SK-N-SH (cell line): ENCODE data around the gene ATP6AP1. TPM values are rescaled to one million over a fixed set of nuclear protein-coding genes. Genes with fewer than 3 reads are reported as not detected.
A peak's percentile ranks its signal among the peaks of the same experiment; 100 is the strongest.

Experiments
- CTCF ChIA-PET: fragments of 300-600, 350-600 bp; formaldehyde crosslinking; extraction: SDS; loops from one replicate; lab custom pipeline; 2021; lab: Yijun Ruan, JAX
- POLR2A ChIA-PET: fragments of 350-600 bp; sonication (Branson Sonifier 250); formaldehyde crosslinking; extraction: SDS; loops from one replicate; lab custom pipeline; 2020; ENCODE audit warnings: antibody characterized with exemption, inconsistent platforms; lab: Yijun Ruan, JAX
- DNase-seq: peaks from one replicate; pipeline ENCODE4 v3.0.0; 2012
- H2AFZ ChIP-seq: fragments of 200-600 bp; sonication (generic); 2 replicates; pipeline ENCODE4 v1.8.1; 2016; ENCODE audit warnings: antibody characterized with exemption, mild to moderate bottlenecking, low read depth
- H3F3A ChIP-seq: fragments of 200-600 bp; sonication (generic); replicated peaks from 2 replicates; pipeline ENCODE3; 2016; ENCODE audit warnings: antibody characterized with exemption, mild to moderate bottlenecking; ENCODE audit not compliant: insufficient read depth
- H3K27ac ChIP-seq, 2 experiments: fragments of 200-500 bp in 1 of 2; fragments of 200-600 bp in 1 of 2; sonication (Bioruptor generic) in 1 of 2; sonication (generic), shearing (Covaris generic) in 1 of 2; 2 replicates each; pipeline versions ENCODE4 v1.5.1 to v1.6.1; 2014 to 2016; ENCODE audit warnings: low read depth in 2 of 2, inconsistent platforms in 1 of 2, low read length in 1 of 2, mild to moderate bottlenecking in 1 of 2, mixed read lengths in 1 of 2
- H3K27me3 ChIP-seq: fragments of 200-600 bp; sonication (generic), shearing (Covaris generic); 2 replicates; pipeline ENCODE4 v1.6.1; 2016; ENCODE audit warnings: mixed run types; ENCODE audit not compliant: insufficient read depth
- H3K36me3 ChIP-seq, 2 experiments: fragments of 200-500 bp in 1 of 2; fragments of 200-600 bp in 1 of 2; sonication (Bioruptor generic) in 1 of 2; sonication (generic) in 1 of 2; replicated peaks in 1 of 2; 2 replicates each; pipeline versions ENCODE3 to v1.5.1; 2014 to 2016; ENCODE audit warnings: low read length in 1 of 2, mild to moderate bottlenecking in 1 of 2; ENCODE audit not compliant: insufficient read depth in 2 of 2, control insufficient read depth in 1 of 2
- H3K4me1 ChIP-seq, 2 experiments: fragments of 200-500 bp in 1 of 2; fragments of 200-600 bp in 1 of 2; sonication (Bioruptor generic) in 1 of 2; sonication (generic), shearing (Covaris generic) in 1 of 2; 2 replicates each; pipeline versions ENCODE4 v1.5.1 to v1.6.1; 2014 to 2016; ENCODE audit warnings: low read depth in 1 of 2, low read length in 1 of 2, mixed run types in 1 of 2; ENCODE audit not compliant: insufficient read depth in 2 of 2, control insufficient read depth in 1 of 2
- H3K4me2 ChIP-seq: fragments of 200-600 bp; sonication (generic), shearing (Covaris generic); 2 replicates; pipeline ENCODE4 v1.6.1; 2017; ENCODE audit warnings: mixed run types
- H3K4me3 ChIP-seq, 2 experiments: fragments of 200-500 bp in 1 of 2; fragments of 200-600 bp in 1 of 2; sonication (Bioruptor generic) in 1 of 2; sonication (generic), shearing (Covaris generic) in 1 of 2; 2 replicates each; pipeline versions ENCODE4 v1.5.1 to v1.8.1; 2014 to 2016; ENCODE audit warnings: low read depth in 2 of 2, inconsistent platforms in 1 of 2, low read length in 1 of 2, mild to moderate bottlenecking in 1 of 2, mixed read lengths in 1 of 2, moderate library complexity in 1 of 2
- H3K79me2 ChIP-seq: fragments of 200-600 bp; sonication (generic); 2 replicates; pipeline ENCODE4 v1.8.1; 2017; ENCODE audit warnings: mild to moderate bottlenecking; ENCODE audit not compliant: insufficient read depth
- H3K9ac ChIP-seq: fragments of 200-600 bp; sonication (generic); 2 replicates; pipeline ENCODE4 v1.6.1; 2017; ENCODE audit warnings: mixed run types
- H3K9me2 ChIP-seq: fragments of 200-600 bp; sonication (generic); 2 replicates; pipeline ENCODE4 v1.6.1; 2017; ENCODE audit warnings: mixed run types
- H3K9me3 ChIP-seq: fragments of 200-600 bp; sonication (generic); 2 replicates; pipeline ENCODE4 v1.6.1; 2017; ENCODE audit warnings: mixed run types, mild to moderate bottlenecking, moderate library complexity
- H4K20me1 ChIP-seq: fragments of 200-600 bp; sonication (generic); 2 replicates; pipeline ENCODE4 v1.6.1; 2017; ENCODE audit warnings: mild to moderate bottlenecking, mixed run types; ENCODE audit not compliant: insufficient read depth
- CHD2 ChIP-seq: fragments of 150-350 bp; IDR thresholded peaks from 2 replicates; pipeline ENCODE4 v1.6.1; 2018; ENCODE audit warnings: low read length; ENCODE audit not compliant: partially characterized antibody
- CTCF ChIP-seq: fragments of 200-600 bp; sonication (generic); IDR thresholded peaks from 2 replicates; pipeline ENCODE4 v1.6.1; 2017; ENCODE audit warnings: antibody characterized with exemption, mild to moderate bottlenecking, moderate library complexity
- ELF1 ChIP-seq: IDR thresholded peaks from 2 replicates; pipeline ENCODE4 v1.4.0; 2012
- EP300 ChIP-seq, 2 experiments: IDR thresholded peaks; 2 replicates each; pipeline versions ENCODE4 v1.4.0 to v1.6.1; 2012; ENCODE audit warnings: borderline replicate concordance in 1 of 2, low read depth in 1 of 2, low read length in 1 of 2
- EZH2phosphoT487 ChIP-seq: fragments of 200-600 bp; sonication (generic); IDR thresholded peaks from 2 replicates; pipeline ENCODE4 v1.6.1; 2017; ENCODE audit warnings: low read depth, mixed run types, mild to moderate bottlenecking, antibody characterized with exemption, moderate library complexity, borderline replicate concordance
- FOSL2 ChIP-seq: IDR thresholded peaks from 2 replicates; pipeline ENCODE4 v1.4.0; 2012; ENCODE audit warnings: low read depth, mild to moderate bottlenecking, moderate library complexity, borderline replicate concordance
- FOXJ3 ChIP-seq: sonication (generic); formaldehyde crosslinking; IDR thresholded peaks from 2 replicates; pipeline ENCODE4 v1.5.1; 2020; ENCODE audit warnings: mild to moderate bottlenecking, missing genetic modification reagents
- FOXM1 ChIP-seq: IDR thresholded peaks from 2 replicates; pipeline ENCODE4 v1.4.0; 2012; ENCODE audit warnings: low read depth, mild to moderate bottlenecking
- GABPA ChIP-seq: IDR thresholded peaks from 2 replicates; pipeline ENCODE4 v1.4.0; 2012; ENCODE audit warnings: low read depth, mild to moderate bottlenecking
- JUND ChIP-seq: IDR thresholded peaks from 2 replicates; pipeline ENCODE4 v1.4.0; 2012
- MXI1 ChIP-seq: IDR thresholded peaks from 2 replicates; pipeline ENCODE4 v1.6.1; 2012; ENCODE audit warnings: mild to moderate bottlenecking, low read depth, low read length, improper control_type of control experiment
- NRF1 ChIP-seq: IDR thresholded peaks from 2 replicates; pipeline ENCODE4 v1.6.1; 2012; ENCODE audit warnings: low read depth, mild to moderate bottlenecking, low read length
- POLR2AphosphoS5 ChIP-seq: IDR thresholded peaks from 2 replicates; pipeline ENCODE4 v1.6.1; 2012; ENCODE audit warnings: low read depth, low read length
- RFX5 ChIP-seq: IDR thresholded peaks from 2 replicates; pipeline ENCODE4 v1.6.1; 2012; ENCODE audit warnings: mild to moderate bottlenecking, improper control_type of control experiment, low read length
- RXRA ChIP-seq: IDR thresholded peaks from 2 replicates; pipeline ENCODE4 v1.4.0; 2012; ENCODE audit warnings: low read depth, mild to moderate bottlenecking, borderline replicate concordance
- SIN3A ChIP-seq: IDR thresholded peaks from 2 replicates; pipeline ENCODE4 v1.6.1; 2012; ENCODE audit warnings: low read depth, mild to moderate bottlenecking, low read length, moderate library complexity, borderline replicate concordance
- TAF1 ChIP-seq: IDR thresholded peaks from 2 replicates; pipeline ENCODE4 v1.6.1; 2012; ENCODE audit warnings: low read depth, mild to moderate bottlenecking, low read length, moderate library complexity, borderline replicate concordance
- TCF12 ChIP-seq: IDR thresholded peaks from 2 replicates; pipeline ENCODE4 v1.4.0; 2012
- USF1 ChIP-seq: IDR thresholded peaks from 2 replicates; pipeline ENCODE4 v1.4.0; 2012; ENCODE audit warnings: low read depth, borderline replicate concordance
- YY1 ChIP-seq: IDR thresholded peaks from 2 replicates; pipeline ENCODE4 v1.4.0; 2012; ENCODE audit warnings: low read depth, mild to moderate bottlenecking
- ZBTB33 ChIP-seq: IDR thresholded peaks from 2 replicates; pipeline ENCODE4 v1.4.0; 2012; ENCODE audit warnings: low read depth, borderline replicate concordance
- WGBS: methylation state at CpG from one replicate; pipeline ENCODE4 v1.1.6; 2017; ENCODE audit warnings: low lambda C conversion rate; 5-methylcytosine and 5-hydroxymethylcytosine counted together
- polyA plus RNA-seq, 3 experiments: library from polyadenylated mRNA; depleted of rRNA; stranded (reverse); fragments of >200 nt; gene quantifications; 2 replicates each; pipeline ENCODE4 v1.2.3, GENCODE V29; 2012
- TF ChIP-seq, protein P1 (sequence below): IDR thresholded peaks from 2 replicates; pipeline ENCODE4; 2012
- TF ChIP-seq, protein P2 (sequence below): fragments of 150-350 bp; IDR thresholded peaks from 2 replicates; pipeline ENCODE4 v1.6.1; 2016; ENCODE audit warnings: mild to moderate bottlenecking, low read depth, low read length

The ATP6AP1 gene
- polyA plus RNA-seq, 1 of the 3 experiments (the other 2 are of a cell fraction) = 102 TPM

DNA sequence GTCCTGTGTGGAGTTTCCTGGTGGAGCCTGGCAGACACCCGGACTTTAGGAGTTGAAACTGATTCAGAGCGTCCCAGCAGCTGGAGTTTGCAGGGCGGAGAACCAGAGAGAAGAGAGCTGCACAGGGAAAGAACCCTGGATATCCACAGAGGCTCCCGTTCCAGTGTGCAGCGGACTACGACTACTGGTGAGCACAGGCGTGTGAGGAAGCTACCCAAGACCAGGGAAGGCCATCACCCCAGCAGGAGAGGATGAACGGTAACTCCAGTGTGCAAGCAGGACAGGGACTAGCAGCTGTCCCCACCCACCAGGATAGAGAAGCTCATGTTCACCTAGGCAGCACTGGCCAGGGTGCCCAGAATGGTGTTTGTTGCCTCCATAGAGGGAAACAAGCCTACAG lies 48.3 kb downstream of the ATP6AP1 start (continued):
- TF ChIP-seq ZBTB33 = no peak
- TF ChIP-seq RXRA = no peak
- no peak for TF ChIP-seq YY1
- TF ChIP-seq TCF12 = no peak
- no peak for TF ChIP-seq FOSL2
- no peak for TF ChIP-seq EZH2phosphoT487
- TF ChIP-seq CHD2 = no peak

DNA sequence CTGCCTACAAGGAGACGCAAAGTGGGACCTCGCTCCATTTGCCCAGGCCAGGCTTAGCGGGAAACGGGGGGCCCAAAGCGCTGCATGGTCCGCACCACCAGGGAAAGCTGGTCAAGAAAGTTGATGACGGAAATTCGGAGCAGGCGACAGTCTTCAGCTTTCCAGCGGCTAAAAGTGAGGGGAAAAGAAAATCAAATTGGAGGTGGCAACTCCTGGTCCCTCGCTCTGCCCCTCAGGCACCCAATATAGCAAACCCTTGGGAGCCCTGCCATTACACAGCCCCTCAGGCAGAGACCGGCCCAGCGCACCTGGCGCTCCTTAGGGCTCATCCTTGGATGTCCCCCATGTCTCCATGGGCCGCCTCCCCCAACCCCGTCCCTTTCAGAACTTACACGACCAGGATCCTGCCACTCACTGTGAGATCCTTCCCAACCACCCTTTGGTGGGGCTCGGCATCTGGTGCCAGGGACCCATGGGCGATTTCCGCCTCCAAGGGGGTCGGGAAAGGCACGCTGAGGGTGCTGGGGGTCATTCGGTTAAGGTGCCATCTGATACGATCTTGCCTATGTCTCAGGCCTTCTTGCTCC lies 49.5 kb downstream of the ATP6AP1 start:
- DNase-seq = peak; percentile 14
- peaks cover 14% of the 10 kb centered on the region for H3F3A ChIP-seq
- H4K20me1 ChIP-seq = no peaks in the 10 kb centered on the region
- peak overlapping the region; percentile 43; the same call in 1 of the 2 replicates for H3K9ac ChIP-seq
- H3K27me3 ChIP-seq = peaks cover 5% of the 10 kb centered on the region; the same call in 1 of the 2 replicates
- WGBS = 58% methylated on average over 16 of the region's 24 CpGs
- H3K4me3 ChIP-seq = peak overlapping the region; percentile 49 to 58
- no peaks in the 10 kb centered on the region for H3K36me3 ChIP-seq
- peaks cover 0 to 6% of the 10 kb centered on the region in 2 experiments; a peak in 1 of 4 replicates for H3K4me1 ChIP-seq
- no peak overlapping the region for H2AFZ ChIP-seq
- no peaks in the 10 kb centered on the region for H3K9me3 ChIP-seq
- H3K79me2 ChIP-seq = no peaks in the 10 kb centered on the region; the same call in 1 of the 2 replicates
- CTCF ChIA-PET = interaction anchor here (1.0 to 1.3 kb wide), 3 partner anchors 15 to 58 kb away, joined by 3 to 4 read pairs (median 3); no protein-coding TSS in a partner anchor
- H3K27ac ChIP-seq = peak overlapping the region in 1 of 2 experiments; percentile 61; a peak in 1 of 4 replicates
- H3K4me2 ChIP-seq = peak overlapping the region; percentile 69
- H3K9me2 ChIP-seq = no peaks in the 10 kb centered on the region
- POLR2A ChIA-PET = interaction anchor here (1.0 to 2.1 kb wide), 6 partner anchors 9 to 79 kb away, joined by 4 to 8 read pairs (median 5); partner anchors contain the start of genes RPL10, SLC10A3 and UBL4A
- TF ChIP-seq TAF1 (no peak), RFX5 (no peak), POLR2AphosphoS5 (no peak; the same call in 1 of the 2 replicates), ELF1 (no peak), ZBTB33 (no peak), EP300 (IDR thresholded peaks at IDR 0.05; ENCODE audit: borderline replicate concordance in 1 of 2, low read depth in 1 of 2, low read length in 1 of 2) (no peak), USF1 (no peak), JUND (no peak), NRF1 (no peak), FOXM1 (no peak), GABPA (no peak), SIN3A (no peak), CTCF (no peak), RXRA (no peak), FOXJ3 (no peak), MXI1 (no peak)
- TF ChIP-seq, protein P1, sequence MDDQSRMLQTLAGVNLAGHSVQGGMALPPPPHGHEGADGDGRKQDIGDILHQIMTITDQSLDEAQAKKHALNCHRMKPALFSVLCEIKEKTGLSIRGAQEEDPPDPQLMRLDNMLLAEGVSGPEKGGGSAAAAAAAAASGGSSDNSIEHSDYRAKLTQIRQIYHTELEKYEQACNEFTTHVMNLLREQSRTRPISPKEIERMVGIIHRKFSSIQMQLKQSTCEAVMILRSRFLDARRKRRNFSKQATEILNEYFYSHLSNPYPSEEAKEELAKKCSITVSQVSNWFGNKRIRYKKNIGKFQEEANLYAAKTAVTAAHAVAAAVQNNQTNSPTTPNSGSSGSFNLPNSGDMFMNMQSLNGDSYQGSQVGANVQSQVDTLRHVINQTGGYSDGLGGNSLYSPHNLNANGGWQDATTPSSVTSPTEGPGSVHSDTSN = no peak
- TF ChIP-seq, protein P2, sequence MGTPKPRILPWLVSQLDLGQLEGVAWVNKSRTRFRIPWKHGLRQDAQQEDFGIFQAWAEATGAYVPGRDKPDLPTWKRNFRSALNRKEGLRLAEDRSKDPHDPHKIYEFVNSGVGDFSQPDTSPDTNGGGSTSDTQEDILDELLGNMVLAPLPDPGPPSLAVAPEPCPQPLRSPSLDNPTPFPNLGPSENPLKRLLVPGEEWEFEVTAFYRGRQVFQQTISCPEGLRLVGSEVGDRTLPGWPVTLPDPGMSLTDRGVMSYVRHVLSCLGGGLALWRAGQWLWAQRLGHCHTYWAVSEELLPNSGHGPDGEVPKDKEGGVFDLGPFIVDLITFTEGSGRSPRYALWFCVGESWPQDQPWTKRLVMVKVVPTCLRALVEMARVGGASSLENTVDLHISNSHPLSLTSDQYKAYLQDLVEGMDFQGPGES = no peak
